ENCODE data around the gene RNF115.
"Not testable (repeated sequence)": the region's sequence is repeated elsewhere in the genome, so short reads cannot be mapped to it uniquely, and the experiment has no call there.

DNA sequence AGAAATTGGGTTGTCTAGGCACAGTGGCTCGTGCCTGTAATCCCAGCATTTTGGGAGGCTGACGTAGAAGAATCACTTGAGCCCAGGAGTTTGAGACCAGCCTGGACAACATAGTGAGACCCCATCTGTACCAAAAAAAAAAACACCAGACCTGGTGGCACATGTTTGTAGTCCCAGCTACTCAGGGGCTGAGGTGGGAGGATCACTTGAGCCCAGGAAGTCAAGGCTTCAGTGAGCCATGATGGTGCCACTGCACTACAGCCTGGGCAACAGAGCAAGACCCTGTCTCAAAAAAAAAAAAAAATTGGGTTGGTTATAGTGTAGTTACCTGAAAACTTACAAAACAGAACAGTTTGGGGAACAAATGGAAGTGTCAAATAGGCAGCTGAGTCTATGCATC, 6.9 kb upstream of the RNF115 start:
- TF ChIP-seq POLR2A, POLR2AphosphoS5 (IDR thresholded peaks at IDR 0.05): not testable (repeated sequence)
- TF ChIP-seq, protein P1, sequence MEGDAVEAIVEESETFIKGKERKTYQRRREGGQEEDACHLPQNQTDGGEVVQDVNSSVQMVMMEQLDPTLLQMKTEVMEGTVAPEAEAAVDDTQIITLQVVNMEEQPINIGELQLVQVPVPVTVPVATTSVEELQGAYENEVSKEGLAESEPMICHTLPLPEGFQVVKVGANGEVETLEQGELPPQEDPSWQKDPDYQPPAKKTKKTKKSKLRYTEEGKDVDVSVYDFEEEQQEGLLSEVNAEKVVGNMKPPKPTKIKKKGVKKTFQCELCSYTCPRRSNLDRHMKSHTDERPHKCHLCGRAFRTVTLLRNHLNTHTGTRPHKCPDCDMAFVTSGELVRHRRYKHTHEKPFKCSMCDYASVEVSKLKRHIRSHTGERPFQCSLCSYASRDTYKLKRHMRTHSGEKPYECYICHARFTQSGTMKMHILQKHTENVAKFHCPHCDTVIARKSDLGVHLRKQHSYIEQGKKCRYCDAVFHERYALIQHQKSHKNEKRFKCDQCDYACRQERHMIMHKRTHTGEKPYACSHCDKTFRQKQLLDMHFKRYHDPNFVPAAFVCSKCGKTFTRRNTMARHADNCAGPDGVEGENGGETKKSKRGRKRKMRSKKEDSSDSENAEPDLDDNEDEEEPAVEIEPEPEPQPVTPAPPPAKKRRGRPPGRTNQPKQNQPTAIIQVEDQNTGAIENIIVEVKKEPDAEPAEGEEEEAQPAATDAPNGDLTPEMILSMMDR (IDR thresholded peaks at IDR 0.05): not testable (repeated sequence)
